ENCODE results near the gene ZNF740. TPM values are rescaled to one million over a fixed set of nuclear protein-coding genes. Genes with fewer than 3 reads are reported as not detected.

The ZNF740 gene
- total and polyA plus RNA-seq, 2 of the 8 experiments (the other 6 are each of a cell fraction or from before 2014, with no cell fraction given): 8.2 to 40.0 TPM

GRCh38 chr12:53234271-53234914, 53.9 kb downstream of the ZNF740 start:
- Histone ChIP-seq H3K79me1 (ENCODE audit: low read depth, low read length) (no peaks in the 10 kb centered on the region), H3K27ac (ENCODE audit: low read depth, low read length) (0 out of 2 replicates have a peak overlapping the region, but pooled peaks have one; percentile 40), H4K5ac (ENCODE audit: insufficient read length, low read depth, low read length) (peak overlapping the region; percentile 69), H3K79me2 (ENCODE audit: control insufficient read depth in 1 of 2, insufficient read depth in 2 of 2, low read length in 2 of 2) (peaks cover 0 to 13% of the 10 kb centered on the region in 2 experiments; a peak in 1 of 4 replicates), H3K4me2 (ENCODE audit: insufficient read depth in 1 of 2, low read depth in 2 of 2, low read length in 2 of 2) (peak overlapping the region; percentile 71 to 92), H4K8ac (ENCODE audit: extremely low read depth, insufficient read depth, low read length) (peak overlapping the region; percentile 47; the same call in 1 of the 2 replicates), H3K27me3 (replicated peaks in 1 of 4; ENCODE audit: control insufficient read depth in 3 of 4, extremely low read depth in 1 of 4, insufficient read depth in 3 of 4, low read length in 3 of 4) (no peaks in the 10 kb centered on the region), H3K18ac (ENCODE audit: extremely low read depth, low read length) (peak overlapping the region; percentile 99), H3K9me3 (ENCODE audit: insufficient read depth in 2 of 2, low read depth in 1 of 2, low read length in 1 of 2) (no peaks in the 10 kb centered on the region), H4K20me1 (replicated peaks in 1 of 2; ENCODE audit: control insufficient read depth in 1 of 2, insufficient read depth in 2 of 2, low read length in 2 of 2) (no peaks in the 10 kb centered on the region), H2BK12ac (ENCODE audit: low read depth, low read length) (peak overlapping the region; percentile 100; the same call in 1 of the 2 replicates), H3K36me3 (ENCODE audit: control insufficient read depth in 2 of 4, insufficient read depth in 4 of 4, low read length in 3 of 4) (no peaks in the 10 kb centered on the region), H3K56ac (replicated peaks; ENCODE audit: insufficient read length, low read depth, low read length) (no peak overlapping the region), H2BK15ac (ENCODE audit: low read length) (peak overlapping the region; percentile 99), H2AK5ac (ENCODE audit: low read depth, low read length) (peak overlapping the region; percentile 10; the same call in 1 of the 2 replicates), H2AFZ (ENCODE audit: low read length) (no peak overlapping the region), H2BK20ac (ENCODE audit: low read length) (peak overlapping the region; percentile 97; the same call in 1 of the 2 replicates), H3K4me3 (ENCODE audit: extremely low read depth in 1 of 4, insufficient read depth in 2 of 4, low read depth in 3 of 4, low read length in 4 of 4) (peak overlapping the region in 3 of 4 experiments; percentile 26 to 59 (median 36); a peak in 6 of 8 replicates), H2BK120ac (replicated peaks; ENCODE audit: low read depth, low read length) (peak overlapping the region; percentile 51), H3K23ac (ENCODE audit: insufficient read length) (no peak overlapping the region), H3K14ac (ENCODE audit: insufficient read length) (no peak overlapping the region), H4K91ac (replicated peaks; ENCODE audit: insufficient read length, low read length) (peak overlapping the region; percentile 78), H2BK5ac (ENCODE audit: low read depth, low read length) (peak overlapping the region; percentile 93; the same call in 1 of the 2 replicates), H3K4me1 (replicated peaks in 1 of 4; ENCODE audit: control insufficient read depth in 3 of 4, insufficient read depth in 4 of 4, low read length in 3 of 4) (peaks cover 31 to 62% (median 46%) of the 10 kb centered on the region in 4 experiments), H3K23me2 (ENCODE audit: low read depth, low read length) (peaks cover 11% of the 10 kb centered on the region; the same call in 1 of the 2 replicates), H3K4ac (replicated peaks; ENCODE audit: insufficient read length, low read depth, low read length) (peak overlapping the region; percentile 48), H3K9ac (replicated peaks in 1 of 4; ENCODE audit: extremely low read depth in 1 of 4, low read depth in 3 of 4, low read length in 3 of 4) (peak overlapping the region in 2 of 4 experiments; percentile 28 to 38; a peak in 2 of 7 replicates)
- ChIA-PET CTCF (ENCODE audit: partially characterized antibody) (interaction anchor here (1.6 to 23.5 kb wide), 10 partner anchors 9 to 187 kb away, joined by 3 to 535 read pairs (median 9); partner anchors contain the start of genes CSAD, ESPL1 and ITGB7), POLR2A (ENCODE audit: partially characterized antibody) (interaction anchor here (0.7 to 12.4 kb wide), 8 partner anchors 9 to 61 kb away, joined by 3 to 151 read pairs (median 3); partner anchors contain the start of gene PFDN5)
- FAIRE-seq (peak; percentile 48), DNase-seq (ENCODE audit: low read depth in 1 of 2, low spot score in 2 of 2) (peak in 1 of 2 experiments; percentile 82)
- WGBS, 2 experiments (ENCODE audit: extremely low coverage in 1 of 2, insufficient coverage in 1 of 2, insufficient read length in 1 of 2, insufficient replicate concordance in 2 of 2, low coverage in 1 of 2, low lambda C conversion rate in 2 of 2, missing lambda C conversion rate in 1 of 2): 2% methylated on average over 4 of the region's 12 CpGs; no CpG with 5 or more reads in 1 of the 2 experiments
- TF ChIP-seq ATF2 (IDR thresholded peaks at IDR 0.05; ENCODE audit: low read length) (no peak), CEBPB (IDR thresholded peaks at IDR 0.05; ENCODE audit: low read depth, low read length) (no peak), BACH1 (IDR thresholded peaks at IDR 0.05; ENCODE audit: low read length) (no peak), RNF2 (IDR thresholded peaks at IDR 0.05; ENCODE audit: borderline replicate concordance, low read depth, low read length, missing control alignments, poor library complexity, severe bottlenecking) (no peak), SAP30 (IDR thresholded peaks at IDR 0.05; ENCODE audit: insufficient read depth, insufficient replicate concordance, low read length) (no peak), KDM5A (IDR thresholded peaks at IDR 0.05; ENCODE audit: low read length) (no peak), PHF8 (conservative IDR thresholded peaks at IDR 0.05; ENCODE audit: low read depth, low read length) (no peak), SRF (IDR thresholded peaks at IDR 0.05; ENCODE audit: low read depth, low read length) (no peak), FOSL1 (IDR thresholded peaks at IDR 0.05; ENCODE audit: insufficient read depth, low read depth, low read length) (no peak)
